ENCODE data around the gene AGGF1. TPM values are rescaled to one million over a fixed set of nuclear protein-coding genes. Genes with fewer than 3 reads are reported as not detected.
"Not testable (repeated sequence)": the region's sequence is repeated elsewhere in the genome, so short reads cannot be mapped to it uniquely, and the experiment has no call there.

The AGGF1 gene
- total RNA-seq, 2 experiments from 2014 or later: 20.3 to 23.0 TPM

DNA sequence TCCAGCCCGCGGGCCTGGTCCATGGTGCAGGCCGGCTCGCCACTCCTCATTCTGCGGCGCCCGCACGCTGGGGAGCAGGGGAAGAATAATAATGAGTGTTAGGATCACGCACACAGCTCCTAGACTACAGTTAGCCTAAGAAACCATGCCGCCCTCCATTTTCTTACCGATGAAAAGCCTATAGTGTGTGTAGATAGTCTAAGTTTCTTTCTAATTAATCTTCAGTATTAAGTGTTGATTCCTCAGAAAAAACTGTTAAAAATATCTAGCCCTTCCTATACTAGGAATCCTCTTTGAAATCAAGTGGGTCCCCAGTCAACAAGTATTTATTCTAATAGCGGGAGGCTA, 47.6 kb downstream of the AGGF1 start:
- CTCF ChIA-PET: interaction anchor here (0.5 to 3.9 kb wide), 13 partner anchors 10 to 1329 kb away, joined by 3 to 40 read pairs (median 4); partner anchors contain the start of genes AGGF1 and ZBED3
- H3K4me1 Mint-ChIP-seq (ENCODE audit: low read depth): peaks cover 7% of the 10 kb centered on the region

DNA sequence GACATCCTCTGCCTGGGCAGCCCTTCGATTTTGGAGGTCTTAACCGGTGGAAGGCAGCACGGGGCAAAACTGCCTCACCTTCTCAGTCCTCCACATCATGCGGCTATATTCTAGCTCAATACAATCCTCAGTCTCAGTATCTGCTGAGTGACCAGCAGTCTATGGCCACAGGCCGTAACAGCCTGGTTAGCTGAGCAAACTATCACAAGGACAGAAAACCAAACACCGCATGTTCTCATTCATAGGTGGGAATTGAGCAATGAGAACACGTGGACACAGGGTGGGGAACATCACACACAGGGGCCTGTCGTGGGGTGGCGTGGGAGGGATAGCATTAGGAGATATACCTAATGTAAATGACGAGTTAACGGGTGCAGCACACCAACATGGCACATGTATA, 50.3 kb downstream of the AGGF1 start:
- H3K36me3 Mint-ChIP-seq (ENCODE audit: low read depth): peaks cover 11% of the 10 kb centered on the region
- CTCF ChIA-PET: interaction anchor here (0.6 kb wide), 1 partner anchor 412 kb away, joined by 3 read pairs; no protein-coding TSS in a partner anchor
- intact Hi-C loops (cut with micrococcal nuclease); DNase-seq; H3K9me3 Mint-ChIP-seq; H3K27me3 Mint-ChIP-seq (ENCODE audit: low read depth); H3K4me3 Mint-ChIP-seq; H3K27ac Mint-ChIP-seq; H3K4me1 Mint-ChIP-seq (ENCODE audit: low read depth): not testable (repeated sequence)

More for the DNA sequence above, 47.6 kb downstream of the AGGF1 start:
- intact Hi-C loops (cut with micrococcal nuclease): loop anchor here (1.0 to 10.0 kb wide), 5 partner anchors 8 to 473 kb away; partner anchors contain the start of genes F2R and WDR41
- peaks cover 6% of the 10 kb centered on the region for H3K36me3 Mint-ChIP-seq (ENCODE audit: low read depth)
- H3K27ac Mint-ChIP-seq: no peak overlapping the region
- H3K9me3 Mint-ChIP-seq: no peaks in the 10 kb centered on the region
- peak overlapping the region; percentile 37 for H3K4me3 Mint-ChIP-seq
- no peaks in the 10 kb centered on the region for H3K27me3 Mint-ChIP-seq (ENCODE audit: low read depth)
- DNase-seq: no peak

- H3K4me1 Mint-ChIP-seq (ENCODE audit: low read depth): peaks cover 9% of the 10 kb centered on the region
- intact Hi-C loops (cut with micrococcal nuclease): no loop called here
- H3K9me3 Mint-ChIP-seq: no peaks in the 10 kb centered on the region
- CTCF ChIA-PET: no interaction called here
- H3K36me3 Mint-ChIP-seq (ENCODE audit: low read depth): peaks cover 11% of the 10 kb centered on the region
- no peak overlapping the region for H3K27ac Mint-ChIP-seq
- DNase-seq: no peak
- H3K4me3 Mint-ChIP-seq: no peak overlapping the region
- H3K27me3 Mint-ChIP-seq (ENCODE audit: low read depth): no peaks in the 10 kb centered on the region
These were observed 50.7 kb downstream of the AGGF1 start for GRCh38 chr5:77080905-77081304.

DNA sequence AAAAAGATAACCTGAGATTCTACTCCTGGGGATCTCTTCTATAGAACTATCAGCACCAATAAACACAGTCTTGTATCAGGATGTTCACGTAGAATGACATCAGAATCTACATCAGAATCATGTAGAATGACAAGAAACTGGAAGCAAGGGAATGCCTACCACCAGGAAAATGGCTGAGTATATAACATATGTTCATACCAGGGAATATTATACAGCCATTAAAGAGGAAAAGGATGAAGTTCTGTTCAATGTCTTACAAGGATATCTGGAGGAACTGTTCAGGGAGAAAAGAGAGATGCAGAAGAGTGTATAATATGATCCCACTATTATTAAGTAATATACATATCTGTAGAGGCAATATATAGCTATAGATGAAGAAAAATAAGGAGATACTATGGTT, 52.1 kb downstream of the AGGF1 start:
- CTCF ChIA-PET: interaction anchor here (0.7 kb wide), 1 partner anchor 440 kb away, joined by 4 read pairs; no protein-coding TSS in a partner anchor
- no peak for DNase-seq
- Mint-ChIP-seq H3K36me3 (ENCODE audit: low read depth) (peaks cover 11% of the 10 kb centered on the region), H3K27me3 (ENCODE audit: low read depth) (no peaks in the 10 kb centered on the region), H3K9me3 (no peaks in the 10 kb centered on the region), H3K27ac (no peak overlapping the region), H3K4me3 (no peak overlapping the region), H3K4me1 (ENCODE audit: low read depth) (peaks cover 4% of the 10 kb centered on the region)
- intact Hi-C loops (cut with micrococcal nuclease): no loop called here

DNA sequence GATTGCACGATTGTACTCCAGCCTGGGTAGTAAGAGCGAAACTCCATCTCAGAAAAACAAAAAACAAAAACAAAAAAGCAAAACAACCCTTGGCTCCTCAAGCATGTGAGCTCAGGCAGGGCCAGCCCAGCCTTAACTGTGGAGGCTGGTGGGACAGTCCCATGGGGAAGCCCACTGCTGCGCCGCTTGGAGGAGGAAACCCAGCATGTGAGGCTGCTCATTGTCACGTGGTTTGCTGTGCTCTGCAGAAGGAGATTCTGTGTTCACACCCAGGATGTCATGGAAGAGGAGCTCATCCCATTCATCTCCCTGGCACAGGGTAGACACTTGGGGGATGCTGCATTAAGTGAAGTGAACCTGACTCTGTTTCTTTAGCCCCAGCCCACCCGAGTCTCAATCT, 52.9 kb downstream of the AGGF1 start:
- no peaks in the 10 kb centered on the region for H3K9me3 Mint-ChIP-seq
- H3K27ac Mint-ChIP-seq: no peak overlapping the region
- no peak for DNase-seq
- CTCF ChIA-PET: no interaction called here
- peaks cover 9% of the 10 kb centered on the region for H3K4me1 Mint-ChIP-seq (ENCODE audit: low read depth)
- no peak overlapping the region for H3K4me3 Mint-ChIP-seq
- H3K27me3 Mint-ChIP-seq (ENCODE audit: low read depth): no peaks in the 10 kb centered on the region
- H3K36me3 Mint-ChIP-seq (ENCODE audit: low read depth): peaks cover 11% of the 10 kb centered on the region
- intact Hi-C loops (cut with micrococcal nuclease): no loop called here

GRCh38 chr5:77086368-77086688, 56.1 kb downstream of the AGGF1 start:
- Mint-ChIP-seq H3K4me3 (peak overlapping the region; percentile 87), H3K27me3 (ENCODE audit: low read depth) (no peaks in the 10 kb centered on the region), H3K27ac (peak overlapping the region; percentile 35), H3K36me3 (ENCODE audit: low read depth) (peaks cover 11% of the 10 kb centered on the region), H3K9me3 (no peaks in the 10 kb centered on the region), H3K4me1 (ENCODE audit: low read depth) (peaks cover 9% of the 10 kb centered on the region)
- CTCF ChIA-PET: interaction anchor here (0.7 to 4.6 kb wide), 2 partner anchors 9 to 35 kb away, joined by 3 to 40 read pairs; no protein-coding TSS in a partner anchor
- DNase-seq: no peak
- intact Hi-C loops (cut with micrococcal nuclease): loop anchor here (1.0 to 2.0 kb wide), 3 partner anchors 9 to 406 kb away; partner anchors contain the start of genes AGGF1 and WDR41

- intact Hi-C loops (cut with micrococcal nuclease): loop anchor here (1.0 to 2.0 kb wide), 3 partner anchors 10 to 406 kb away; partner anchors contain the start of genes AGGF1 and WDR41
- no peaks in the 10 kb centered on the region for H3K27me3 Mint-ChIP-seq (ENCODE audit: low read depth)
These were observed 56.7 kb downstream of the AGGF1 start, which contains the start of gene ZBED3 for GRCh38 chr5:77086689-77087483. Gene ZBED3, minus strand, starts transcription at chr5:77087285. Its CDS starts 9,407 bp downstream, at chr5:77077878.

GRCh38 chr5:77087484-77088261, 57.5 kb downstream of the AGGF1 start:
- H3K27me3 Mint-ChIP-seq (ENCODE audit: low read depth): no peaks in the 10 kb centered on the region
- CTCF ChIA-PET: interaction anchor here (0.7 to 4.6 kb wide), 4 partner anchors 10 to 949 kb away, joined by 3 to 40 read pairs (median 4); no protein-coding TSS in a partner anchor
- DNase-seq: no peak
- H3K4me3 Mint-ChIP-seq: peak overlapping the region; percentile 87
- intact Hi-C loops (cut with micrococcal nuclease): loop anchor here (2.0 kb wide), 1 partner anchor 405 kb away; the partner anchor contains the start of gene WDR41
- peaks cover 7% of the 10 kb centered on the region for H3K36me3 Mint-ChIP-seq (ENCODE audit: low read depth)
- peak overlapping the region; percentile 36 for H3K27ac Mint-ChIP-seq
- H3K4me1 Mint-ChIP-seq (ENCODE audit: low read depth): peaks cover 9% of the 10 kb centered on the region
- H3K9me3 Mint-ChIP-seq: no peaks in the 10 kb centered on the region

More at GRCh38 chr5:77086689-77087483, 56.7 kb downstream of the AGGF1 start, which contains the start of gene ZBED3:
- peak within 1 kb of the TSS; percentile 87 for H3K4me3 Mint-ChIP-seq
- peaks cover 11% of the 10 kb centered on the region for H3K36me3 Mint-ChIP-seq (ENCODE audit: low read depth)
- CTCF ChIA-PET: interaction anchor here (0.7 to 4.6 kb wide), 5 partner anchors 9 to 949 kb away, joined by 3 to 40 read pairs (median 3); no protein-coding TSS in a partner anchor
- H3K27ac Mint-ChIP-seq: peak within 1 kb of the TSS; percentile 36
- peak; percentile 73 for DNase-seq
- H3K9me3 Mint-ChIP-seq: no peaks in the 10 kb centered on the region
- H3K4me1 Mint-ChIP-seq (ENCODE audit: low read depth): peaks cover 9% of the 10 kb centered on the region

DNA sequence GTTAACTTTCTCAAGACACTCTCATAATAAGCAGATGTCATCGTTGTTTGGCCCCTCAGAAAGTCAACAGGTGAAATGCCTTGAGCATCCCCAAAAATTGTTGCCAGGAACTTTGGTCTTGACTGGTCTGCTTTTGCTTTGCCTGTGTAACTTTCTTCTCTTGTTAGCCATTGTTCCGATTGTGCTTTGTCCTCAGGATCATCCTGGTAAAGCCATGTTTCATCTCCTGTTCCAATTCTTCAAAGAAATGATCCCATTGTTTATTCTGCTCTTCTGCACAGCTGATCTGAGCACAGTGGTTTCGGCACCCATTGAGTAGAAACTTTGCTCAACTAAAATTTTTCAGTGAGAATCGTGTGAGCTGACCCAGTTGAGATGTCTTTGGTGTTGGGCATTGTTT, 65.0 kb downstream of the AGGF1 start:
- no peak for DNase-seq
- intact Hi-C loops (cut with micrococcal nuclease): no loop called here
- no peaks in the 10 kb centered on the region for H3K36me3 Mint-ChIP-seq (ENCODE audit: low read depth)
- no peaks in the 10 kb centered on the region for H3K4me1 Mint-ChIP-seq (ENCODE audit: low read depth)
- CTCF ChIA-PET: interaction anchor here (1.2 kb wide), 1 partner anchor 17 kb away, joined by 4 read pairs; no protein-coding TSS in a partner anchor
- no peaks in the 10 kb centered on the region for H3K9me3 Mint-ChIP-seq
- no peak overlapping the region for H3K27ac Mint-ChIP-seq
- no peak overlapping the region for H3K4me3 Mint-ChIP-seq
- H3K27me3 Mint-ChIP-seq (ENCODE audit: low read depth): no peaks in the 10 kb centered on the region

GRCh38 chr5:77101298-77101697, 71.1 kb downstream of the AGGF1 start:
- intact Hi-C loops (cut with micrococcal nuclease): no loop called here
- Mint-ChIP-seq H3K4me1 (ENCODE audit: low read depth) (peaks cover 4% of the 10 kb centered on the region), H3K27me3 (ENCODE audit: low read depth) (no peaks in the 10 kb centered on the region), H3K9me3 (no peaks in the 10 kb centered on the region), H3K36me3 (ENCODE audit: low read depth) (no peaks in the 10 kb centered on the region), H3K27ac (no peak overlapping the region), H3K4me3 (no peak overlapping the region)
- CTCF ChIA-PET: interaction anchor here (0.6 to 1.3 kb wide), 2 partner anchors 24 to 74 kb away, joined by 3 to 7 read pairs; no protein-coding TSS in a partner anchor
- DNase-seq: no peak

GRCh38 chr5:77102549-77102948, 72.3 kb downstream of the AGGF1 start:
- no peak overlapping the region for H3K4me3 Mint-ChIP-seq
- peaks cover 4% of the 10 kb centered on the region for H3K4me1 Mint-ChIP-seq (ENCODE audit: low read depth)
- H3K27ac Mint-ChIP-seq: no peak overlapping the region
- CTCF ChIA-PET: no interaction called here
- peaks cover 3% of the 10 kb centered on the region for H3K9me3 Mint-ChIP-seq
- intact Hi-C loops (cut with micrococcal nuclease): no loop called here
- no peak for DNase-seq
- no peaks in the 10 kb centered on the region for H3K36me3 Mint-ChIP-seq (ENCODE audit: low read depth)
- no peaks in the 10 kb centered on the region for H3K27me3 Mint-ChIP-seq (ENCODE audit: low read depth)

- no peaks in the 10 kb centered on the region for H3K36me3 Mint-ChIP-seq (ENCODE audit: low read depth)
- H3K4me3 Mint-ChIP-seq: no peak overlapping the region
- CTCF ChIA-PET: no interaction called here
- intact Hi-C loops (cut with micrococcal nuclease): no loop called here
- peaks cover 3% of the 10 kb centered on the region for H3K9me3 Mint-ChIP-seq
- H3K27ac Mint-ChIP-seq: no peak overlapping the region
- no peak for DNase-seq
- peaks cover 4% of the 10 kb centered on the region for H3K4me1 Mint-ChIP-seq (ENCODE audit: low read depth)
- no peaks in the 10 kb centered on the region for H3K27me3 Mint-ChIP-seq (ENCODE audit: low read depth)
These were observed 73.3 kb downstream of the AGGF1 start for GRCh38 chr5:77103457-77103856.
